ENCODE measurements around the gene LRRC3B. TPM values are rescaled to one million over a fixed set of nuclear protein-coding genes. Genes with fewer than 3 reads are reported as not detected.
"Not testable (repeated sequence)": the region's sequence is repeated elsewhere in the genome, so short reads cannot be mapped to it uniquely, and the experiment has no call there.

The LRRC3B gene, protein sequence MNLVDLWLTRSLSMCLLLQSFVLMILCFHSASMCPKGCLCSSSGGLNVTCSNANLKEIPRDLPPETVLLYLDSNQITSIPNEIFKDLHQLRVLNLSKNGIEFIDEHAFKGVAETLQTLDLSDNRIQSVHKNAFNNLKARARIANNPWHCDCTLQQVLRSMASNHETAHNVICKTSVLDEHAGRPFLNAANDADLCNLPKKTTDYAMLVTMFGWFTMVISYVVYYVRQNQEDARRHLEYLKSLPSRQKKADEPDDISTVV
- under 1 TPM; 0.06 to 0.14 TPM for total RNA-seq
- long read RNA-seq, result 0 reads

DNA sequence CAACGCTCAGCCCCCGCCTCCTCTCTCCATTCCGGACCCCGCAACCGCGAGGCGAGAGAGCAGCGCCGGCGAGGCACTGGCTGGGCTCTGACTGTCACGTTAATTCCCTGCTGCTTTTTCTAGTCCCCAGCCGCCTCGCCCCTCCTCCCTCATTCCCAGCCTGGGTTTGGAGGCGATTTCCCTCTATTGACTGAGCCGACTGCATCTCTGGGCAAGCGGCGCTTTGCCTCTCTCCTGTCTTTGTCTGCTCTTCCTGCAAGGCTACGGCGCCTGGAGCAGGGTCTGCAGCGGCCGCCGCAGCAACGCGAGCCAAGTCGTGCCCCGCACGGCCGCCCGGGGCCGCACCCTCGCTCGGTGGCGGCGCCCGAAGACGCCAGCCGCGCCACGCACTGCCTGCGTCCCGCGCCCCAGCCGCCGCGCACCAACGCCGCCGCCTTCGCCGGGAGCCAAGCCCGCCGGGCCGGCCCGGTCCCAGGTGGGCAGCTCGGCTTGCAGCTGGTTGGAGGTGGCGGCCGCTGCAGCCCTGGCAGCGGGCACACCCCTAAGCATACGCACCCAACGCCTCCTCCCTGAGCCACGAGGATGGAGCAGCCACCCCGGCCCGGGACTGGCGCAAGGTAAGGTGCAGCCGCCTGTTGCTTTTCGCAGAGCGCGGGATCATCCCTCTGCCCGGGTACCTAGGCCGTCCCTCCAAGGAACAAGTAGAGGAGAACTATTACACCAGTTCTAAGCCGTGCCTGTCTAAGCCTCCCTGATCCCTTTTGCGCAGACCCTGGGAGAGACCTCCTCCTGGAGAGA is at the start of gene LRRC3B:
TSS of gene LRRC3B (plus strand) at position 152 of the 798 bp plus-strand sequence. CDS start 86,901 bp downstream, outside the sequence.
- no peak for ATAC-seq
- no peak for DNase-seq
- intact Hi-C loops (cut with DNase I, micrococcal nuclease), result no loop called here

DNA sequence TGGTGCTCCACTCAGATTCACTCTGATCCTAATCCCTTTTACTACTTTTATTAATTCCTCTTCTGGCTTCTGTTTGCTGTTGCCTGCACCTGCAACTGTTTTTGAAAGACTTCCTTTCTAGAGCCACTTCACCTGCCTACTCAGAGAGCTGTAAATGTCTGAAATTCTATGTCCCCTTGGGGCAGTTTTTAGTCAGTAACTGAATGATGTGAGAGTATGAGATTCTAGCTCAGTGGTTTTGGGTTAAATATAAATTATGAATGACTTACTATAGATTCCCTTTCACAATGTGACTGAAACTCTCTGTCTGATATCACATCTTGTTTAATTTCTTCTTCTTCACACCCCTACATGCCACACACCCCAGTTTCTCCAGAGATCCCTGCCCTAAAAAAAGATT is 47.8 kb upstream of the LRRC3B start:
- intact Hi-C loops (cut with DNase I, micrococcal nuclease), result no loop called here
- ATAC-seq (no peak), DNase-seq (no peak)

- ATAC-seq (no peak), DNase-seq (no peak)
- intact Hi-C loops (cut with DNase I, micrococcal nuclease), result no loop called here
Measured at GRCh38 chr3:26579116-26579515, 43.5 kb upstream of the LRRC3B start.

DNA sequence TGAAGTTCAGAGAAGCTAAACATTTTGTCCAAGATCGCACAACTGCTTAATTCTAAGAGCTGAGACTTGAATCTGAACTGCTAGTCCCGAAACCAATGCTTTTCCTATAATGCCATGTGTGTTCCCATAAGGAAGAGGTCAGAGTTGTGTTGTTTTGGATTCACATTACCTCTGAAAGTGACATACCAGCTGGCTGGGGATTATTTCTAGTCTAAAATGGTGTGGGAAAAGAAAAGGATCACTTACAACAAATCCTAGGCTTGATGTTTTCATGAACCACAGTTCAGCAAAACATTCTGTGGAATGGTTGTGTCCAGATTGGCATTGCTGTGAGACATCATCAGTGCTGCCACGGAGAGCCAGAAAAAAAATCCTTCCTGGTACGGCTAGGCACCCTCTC is 35.0 kb upstream of the LRRC3B start:
- intact Hi-C loops (cut with DNase I, micrococcal nuclease), result no loop called here
- no peak for DNase-seq

GRCh38 chr3:26588931-26589330 is 33.6 kb upstream of the LRRC3B start:
- DNase-seq, result no peak
- ATAC-seq, result no peak
- intact Hi-C loops (cut with DNase I, micrococcal nuclease), result no loop called here

More for the DNA sequence above, 35.0 kb upstream of the LRRC3B start:
- ATAC-seq, result no peak

- intact Hi-C loops (cut with DNase I, micrococcal nuclease), result no loop called here
- DNase-seq (no peak), ATAC-seq (no peak)
Measured at GRCh38 chr3:26589678-26590077, 32.9 kb upstream of the LRRC3B start.

DNA sequence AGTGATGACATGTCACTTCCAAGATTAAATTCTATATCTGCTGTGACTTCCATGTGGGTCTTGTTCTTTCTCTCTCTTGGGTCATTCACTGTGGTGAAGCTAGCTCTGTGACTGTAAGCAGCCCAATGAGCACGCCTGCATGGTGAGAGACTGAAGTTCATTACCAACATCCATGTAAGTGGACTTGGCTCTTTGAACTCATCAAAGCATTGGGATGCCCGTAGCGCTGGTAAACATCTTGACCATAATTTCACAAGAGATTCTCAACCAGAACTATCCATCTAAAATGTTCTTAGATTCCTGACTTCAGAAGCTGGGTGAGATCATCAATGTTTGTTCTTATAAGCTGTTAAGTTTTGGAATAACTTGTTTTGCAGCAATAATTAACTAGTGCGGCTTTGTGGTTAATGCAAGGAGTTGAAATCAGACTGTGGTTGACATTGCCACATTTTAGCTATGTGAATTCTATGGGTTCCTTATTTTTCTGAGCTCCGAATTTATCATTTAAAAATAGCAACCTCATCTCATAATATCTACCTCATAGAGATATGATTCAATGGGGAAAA is 31.6 kb upstream of the LRRC3B start:
- intact Hi-C loops (cut with DNase I, micrococcal nuclease), result no loop called here
- ATAC-seq, result no peak

DNA sequence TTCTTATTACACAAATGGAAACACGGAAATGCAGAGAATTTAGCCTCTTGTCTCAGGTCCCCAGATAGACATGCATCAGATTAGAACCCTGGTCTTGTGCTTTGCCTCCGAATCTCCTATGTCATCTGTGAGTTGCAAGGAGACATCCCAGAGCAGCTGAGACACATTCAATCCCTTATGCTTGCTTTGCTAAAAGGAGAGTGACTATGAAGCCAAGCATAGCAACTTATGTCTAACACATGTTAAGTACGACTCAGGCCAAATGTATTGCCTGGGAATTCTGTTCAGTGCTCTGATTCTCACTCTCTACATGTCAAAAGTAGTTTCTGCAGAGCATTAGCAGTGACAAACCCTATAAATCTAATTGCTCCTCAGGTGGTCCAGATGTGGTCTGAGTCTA is 30.6 kb upstream of the LRRC3B start:
- no peak for ATAC-seq
- intact Hi-C loops (cut with DNase I, micrococcal nuclease), result no loop called here

More for the DNA sequence above, 31.6 kb upstream of the LRRC3B start:
- no peak for DNase-seq

GRCh38 chr3:26592451-26592850 is 30.1 kb upstream of the LRRC3B start:
- intact Hi-C loops (cut with DNase I, micrococcal nuclease), result no loop called here
- ATAC-seq (no peak), DNase-seq (no peak)

More for the DNA sequence above, 30.6 kb upstream of the LRRC3B start:
- DNase-seq, result no peak

GRCh38 chr3:26596335-26596734 is 26.2 kb upstream of the LRRC3B start:
- ATAC-seq (no peak), DNase-seq (no peak)
- intact Hi-C loops (cut with DNase I, micrococcal nuclease), result no loop called here

- DNase-seq; ATAC-seq; intact Hi-C loops (cut with DNase I, micrococcal nuclease): not testable (repeated sequence)
Measured at GRCh38 chr3:26603311-26603710, 19.3 kb upstream of the LRRC3B start.

- DNase-seq; ATAC-seq; intact Hi-C loops (cut with DNase I, micrococcal nuclease): not testable (repeated sequence)
Measured at GRCh38 chr3:26603771-26604170, 18.8 kb upstream of the LRRC3B start.

DNA sequence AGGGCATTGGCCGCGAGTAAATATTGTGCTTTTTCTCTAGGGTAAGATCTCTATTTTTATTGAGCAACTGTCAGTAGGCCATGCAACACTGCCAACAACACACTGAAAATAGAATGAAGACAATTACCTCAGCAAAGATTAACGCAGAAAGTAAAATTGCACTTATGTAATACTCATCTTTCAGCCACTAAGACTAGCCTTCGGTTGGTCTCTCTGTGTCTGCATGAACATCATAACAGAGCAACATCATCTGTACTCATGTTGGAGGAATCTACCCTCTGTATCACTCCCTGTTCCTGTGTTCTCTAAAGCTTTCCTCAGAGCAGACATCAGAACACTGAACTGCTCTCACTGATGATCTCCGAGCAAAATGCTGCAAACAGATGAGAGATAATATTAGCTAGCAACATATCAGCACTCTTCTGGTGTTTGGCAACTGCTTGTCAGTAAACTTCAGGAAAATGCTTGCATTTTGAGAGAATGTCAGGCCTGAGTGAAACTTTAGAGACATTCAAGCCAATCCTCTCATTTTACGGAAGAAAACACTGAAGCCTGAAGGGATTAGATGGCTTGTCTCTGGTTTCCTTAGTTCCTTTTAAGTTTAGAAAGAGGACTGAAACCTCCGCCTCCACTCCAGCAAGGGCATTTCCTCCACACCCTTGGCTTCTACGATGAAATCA is 8.4 kb upstream of the LRRC3B start:
- intact Hi-C loops (cut with DNase I, micrococcal nuclease), result no loop called here
- no peak for DNase-seq
- no peak for ATAC-seq

GRCh38 chr3:26621176-26621575 is 1.4 kb upstream of the LRRC3B start:
- no peak for ATAC-seq
- intact Hi-C loops (cut with DNase I, micrococcal nuclease), result no loop called here
- DNase-seq, result no peak

DNA sequence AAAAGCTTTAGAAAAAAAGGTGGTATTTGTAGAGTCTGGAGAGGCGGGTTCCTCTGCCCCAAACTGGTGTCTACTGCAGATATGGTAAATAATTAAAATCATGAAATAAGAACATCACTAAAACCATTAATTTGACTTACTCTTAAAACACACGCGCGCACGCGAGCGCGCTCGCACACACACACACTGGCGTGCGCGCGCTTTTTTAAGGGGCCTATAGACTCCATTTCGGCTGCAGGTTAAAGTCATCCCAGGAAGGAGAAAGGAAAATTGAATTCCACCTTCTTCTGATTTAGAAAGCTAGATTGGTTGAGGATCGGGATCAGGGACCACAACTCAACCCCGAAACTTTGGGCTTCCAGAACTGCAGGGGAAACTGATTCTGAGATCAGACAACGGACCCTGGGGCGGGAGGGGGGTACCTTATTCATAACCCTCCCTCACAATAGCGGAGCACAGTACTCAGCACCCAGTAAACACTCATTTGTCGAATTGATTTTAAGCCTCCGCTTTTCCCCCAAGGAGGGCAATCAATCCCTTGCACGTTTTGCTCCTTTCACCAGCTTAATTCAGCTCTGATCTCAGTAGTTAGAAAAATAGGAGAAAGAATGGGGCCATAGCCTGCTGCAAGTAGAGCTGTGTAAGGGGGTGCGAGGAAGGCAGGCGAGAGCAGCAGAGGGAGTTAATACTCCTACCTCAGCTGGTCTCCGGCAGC is 509 bp upstream of the LRRC3B start:
- no peak for ATAC-seq
- no peak for DNase-seq
- intact Hi-C loops (cut with DNase I, micrococcal nuclease), result no loop called here

GRCh38 chr3:26623419-26624208 is 1.0 kb downstream of the LRRC3B start:
- DNase-seq, result no peak
- no peak for ATAC-seq
- intact Hi-C loops (cut with DNase I, micrococcal nuclease), result no loop called here

- DNase-seq, result no peak
- ATAC-seq, result no peak
- intact Hi-C loops (cut with DNase I, micrococcal nuclease), result no loop called here
Measured at GRCh38 chr3:26624209-26624765, 1.7 kb downstream of the LRRC3B start.

DNA sequence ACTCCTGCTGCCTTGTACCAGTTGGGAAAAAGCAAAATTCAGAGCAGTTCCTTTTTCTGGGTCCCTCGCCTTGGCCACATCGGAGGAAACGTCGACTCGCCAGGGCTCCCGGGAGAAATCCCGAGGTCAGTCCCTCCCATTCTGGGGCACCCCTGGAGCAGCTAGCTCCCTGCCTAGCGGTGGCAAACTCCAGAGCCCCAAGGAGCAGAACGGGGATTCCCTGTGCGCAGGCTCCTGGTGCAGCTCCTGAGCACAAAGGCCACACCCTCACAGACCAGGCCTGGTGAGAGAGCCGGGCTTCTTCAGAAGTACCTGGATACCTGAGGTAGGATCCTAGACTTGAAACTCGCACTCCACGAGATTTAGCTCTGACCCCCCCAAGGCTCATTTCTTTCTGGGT is 2.6 kb downstream of the LRRC3B start:
- no peak for ATAC-seq
- no peak for DNase-seq
- intact Hi-C loops (cut with DNase I, micrococcal nuclease), result no loop called here

All from left colon (tissue), 2 donors.